Islet of Langerhans (tissue), 1 donor: ENCODE measurements around the gene TMEM214.

Source experiments
- FAIRE-seq: peaks from one replicate; lab custom pipeline; 2011; peaks lifted over from hg19 to GRCh38; lab: Jason Lieb, UNC

TMEM214 gene

GRCh38 chr2:27013738-27014137 is 19.0 kb upstream of the TMEM214 start:
- FAIRE-seq = no peak

- no peak for FAIRE-seq
Observed at GRCh38 chr2:27014771-27015433, 17.9 kb upstream of the TMEM214 start.

DNA sequence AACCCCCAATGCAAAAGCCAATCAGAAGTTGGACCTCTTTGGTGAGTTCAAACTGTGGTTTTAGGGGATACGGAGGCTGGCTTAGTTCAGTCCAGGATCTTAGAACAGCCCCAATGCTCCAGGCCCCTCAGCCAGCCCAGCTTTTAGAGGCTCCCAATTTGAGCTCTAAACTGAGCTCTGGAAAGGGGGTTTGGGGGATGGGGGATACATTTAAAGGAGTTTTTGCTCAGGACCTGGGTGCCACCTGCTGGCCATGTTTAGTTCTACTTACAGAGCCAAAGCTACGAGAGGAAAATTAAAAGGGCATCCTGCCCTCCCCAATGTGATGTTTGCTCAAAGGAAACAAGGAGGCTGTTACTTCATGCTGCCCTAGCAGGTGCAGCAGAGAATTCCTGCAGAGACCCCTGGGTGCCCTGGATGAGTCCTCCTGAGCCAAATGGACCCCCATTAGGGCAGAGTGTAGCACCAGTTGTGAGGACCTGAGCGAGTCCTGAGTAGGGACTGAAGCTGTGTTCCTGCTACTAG is 15.9 kb upstream of the TMEM214 start:
- no peak for FAIRE-seq

DNA sequence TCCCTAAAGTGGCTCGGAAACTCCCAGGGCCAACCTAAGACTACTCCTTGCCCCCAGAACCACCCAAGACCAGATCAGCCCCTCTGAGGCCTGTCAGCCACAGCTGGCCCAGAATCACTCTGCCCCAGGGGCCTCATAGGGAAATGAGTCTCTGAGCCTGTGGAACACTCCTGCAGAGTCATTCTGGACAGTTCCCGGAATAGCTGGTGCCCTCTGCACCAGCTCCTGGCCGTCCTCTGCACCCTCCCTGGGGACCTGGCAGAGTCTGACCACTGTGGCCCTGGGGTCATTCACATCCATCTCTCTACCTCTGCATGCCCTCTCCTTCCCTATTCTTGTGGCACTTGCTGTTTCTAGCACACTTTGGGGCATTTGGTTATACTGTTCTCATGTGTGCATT is 14.6 kb upstream of the TMEM214 start:
- FAIRE-seq = no peak

GRCh38 chr2:27019459-27019858 is 13.3 kb upstream of the TMEM214 start:
- no peak for FAIRE-seq

DNA sequence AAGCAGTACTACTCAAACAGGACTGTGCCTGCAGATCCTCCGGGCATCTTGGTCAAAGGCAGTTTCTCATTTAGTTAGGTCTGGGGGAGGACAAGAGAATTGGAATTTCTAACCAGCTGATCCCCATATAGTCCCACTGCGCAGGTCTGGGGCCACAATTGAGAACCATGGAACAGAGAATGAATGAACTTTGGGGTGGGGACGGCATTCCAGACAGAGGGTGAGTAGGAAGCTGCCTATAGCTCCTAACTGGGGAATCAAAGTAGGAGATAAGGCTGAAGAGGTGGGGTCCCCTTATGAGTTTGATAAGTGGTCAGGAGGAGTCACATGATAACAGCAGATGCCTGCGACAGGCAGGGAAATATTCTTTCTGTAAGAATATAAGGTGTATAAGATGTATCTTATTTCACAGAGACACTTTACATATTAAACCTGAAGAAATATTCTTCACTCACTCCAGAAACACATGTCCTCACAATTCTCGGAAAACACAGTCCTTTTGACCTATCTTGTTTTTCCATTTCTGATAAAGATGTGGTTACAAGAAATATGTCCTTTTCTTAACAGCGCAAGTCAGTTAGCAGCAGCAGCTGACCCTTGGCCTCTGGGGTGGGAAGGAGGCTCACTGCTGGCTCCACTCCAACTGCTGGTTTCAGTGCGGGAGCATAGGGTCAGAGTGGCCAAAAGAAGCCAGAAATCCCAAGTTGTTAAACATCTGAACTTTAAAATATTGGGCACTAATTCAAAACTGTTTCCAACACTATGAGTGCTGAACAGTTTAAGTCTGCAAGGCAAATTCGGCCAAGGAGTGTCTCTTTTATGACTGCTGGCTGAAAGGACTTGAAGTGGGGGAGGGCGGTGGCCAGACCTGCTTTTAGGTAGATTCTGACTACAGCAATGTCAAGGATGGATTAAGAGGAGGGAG is 12.6 kb upstream of the TMEM214 start:
- FAIRE-seq = no peak

- FAIRE-seq = no peak
Observed at GRCh38 chr2:27021253-27022049, 11.3 kb upstream of the TMEM214 start.

- no peak for FAIRE-seq
Observed at GRCh38 chr2:27023740-27024139, 9.0 kb upstream of the TMEM214 start.

GRCh38 chr2:27024188-27024587 is 8.6 kb upstream of the TMEM214 start:
- no peak for FAIRE-seq

- FAIRE-seq = no peak
Observed at GRCh38 chr2:27024812-27025211, 8.0 kb upstream of the TMEM214 start.

DNA sequence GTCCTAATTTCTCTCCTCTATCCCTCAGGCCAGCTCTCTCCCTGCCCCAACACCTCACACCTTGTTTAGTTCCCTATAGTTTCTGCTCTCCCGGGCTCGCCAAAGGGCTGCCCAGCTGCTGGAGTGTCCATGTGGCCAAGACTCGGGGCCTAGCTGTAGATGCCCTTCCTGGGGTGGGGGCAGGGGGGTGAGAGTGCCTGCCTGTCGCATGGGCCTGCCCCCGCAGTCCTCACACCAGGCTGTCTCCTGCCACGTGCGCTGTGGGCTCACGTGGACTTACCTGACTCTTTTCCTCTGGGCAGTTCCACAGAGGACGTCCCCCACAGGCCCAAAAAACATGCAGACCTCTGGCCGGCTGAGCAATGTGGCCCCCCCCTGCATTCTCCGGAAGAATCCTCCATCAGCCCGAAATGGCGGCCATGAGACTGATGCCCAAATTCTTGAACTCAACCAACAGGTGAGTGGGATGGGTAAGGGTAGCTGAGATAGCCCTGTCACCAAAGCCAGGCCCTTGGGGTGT is 7.4 kb upstream of the TMEM214 start:
- no peak for FAIRE-seq

DNA sequence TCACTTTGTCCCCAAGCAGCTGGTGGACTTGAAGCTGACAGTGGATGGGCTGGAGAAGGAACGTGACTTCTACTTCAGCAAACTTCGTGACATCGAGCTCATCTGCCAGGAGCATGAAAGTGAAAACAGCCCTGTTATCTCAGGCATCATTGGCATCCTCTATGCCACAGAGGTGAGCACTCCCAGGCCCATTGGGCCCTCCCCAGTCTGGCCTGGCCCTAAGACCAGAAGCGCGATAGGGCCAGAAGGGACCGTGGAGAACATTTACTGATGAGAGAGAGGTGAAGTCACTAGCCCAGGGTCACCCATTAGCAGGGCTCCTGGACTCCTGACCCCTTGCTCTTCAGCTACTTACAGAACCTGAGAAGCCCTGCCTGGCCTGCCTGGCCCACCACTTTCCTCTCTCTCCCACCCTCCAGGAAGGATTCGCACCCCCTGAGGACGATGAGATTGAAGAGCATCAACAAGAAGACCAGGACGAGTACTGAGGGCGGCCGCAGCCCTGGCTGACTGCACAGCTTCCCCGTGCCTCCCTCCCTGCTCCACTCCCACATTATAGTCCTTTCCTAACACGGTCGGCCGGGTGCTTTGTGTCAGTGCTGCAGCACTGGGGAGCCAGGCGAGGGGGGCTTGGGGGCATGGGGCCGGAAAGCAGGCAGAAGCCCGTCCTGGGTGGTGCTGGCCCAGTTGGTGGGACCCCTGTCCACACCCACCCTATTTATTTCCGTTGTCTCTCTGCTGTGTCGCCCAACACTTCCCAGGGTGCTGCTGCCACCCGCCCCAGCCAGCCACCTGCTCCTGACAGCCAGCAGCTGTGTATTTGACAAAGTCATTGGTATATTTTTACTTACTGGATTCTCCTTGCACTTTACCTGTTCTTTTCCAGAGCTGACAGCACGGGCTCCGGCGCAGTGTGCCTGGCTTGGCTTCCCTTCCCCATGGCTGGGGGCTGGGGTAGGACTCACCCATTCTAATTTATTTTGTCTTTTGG is 6.6 kb upstream of the TMEM214 start:
- FAIRE-seq = no peak

DNA sequence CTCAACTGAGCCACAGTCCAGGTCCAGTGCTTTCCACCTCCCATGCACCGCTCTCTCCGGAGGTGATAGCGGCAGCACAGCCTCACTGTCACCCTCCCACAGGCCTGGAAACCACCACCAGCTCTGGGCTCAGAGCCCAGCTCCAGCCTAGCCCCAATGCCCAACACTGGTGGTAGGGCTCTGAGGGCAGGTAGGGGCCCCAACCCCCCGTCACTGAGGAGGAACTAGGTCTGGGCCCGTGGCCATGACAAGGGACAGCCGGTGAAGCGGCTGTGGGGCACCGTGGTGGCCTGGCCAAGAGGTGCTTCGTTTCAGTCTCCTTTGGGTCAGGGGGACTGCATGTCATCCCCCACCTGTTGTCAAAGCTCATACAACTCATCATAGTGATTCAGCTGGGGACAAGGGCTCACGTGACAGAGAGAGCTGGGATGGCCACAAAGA is 5.5 kb upstream of the TMEM214 start:
- FAIRE-seq = no peak

GRCh38 chr2:27029051-27029450 is 3.7 kb upstream of the TMEM214 start:
- no peak for FAIRE-seq

DNA sequence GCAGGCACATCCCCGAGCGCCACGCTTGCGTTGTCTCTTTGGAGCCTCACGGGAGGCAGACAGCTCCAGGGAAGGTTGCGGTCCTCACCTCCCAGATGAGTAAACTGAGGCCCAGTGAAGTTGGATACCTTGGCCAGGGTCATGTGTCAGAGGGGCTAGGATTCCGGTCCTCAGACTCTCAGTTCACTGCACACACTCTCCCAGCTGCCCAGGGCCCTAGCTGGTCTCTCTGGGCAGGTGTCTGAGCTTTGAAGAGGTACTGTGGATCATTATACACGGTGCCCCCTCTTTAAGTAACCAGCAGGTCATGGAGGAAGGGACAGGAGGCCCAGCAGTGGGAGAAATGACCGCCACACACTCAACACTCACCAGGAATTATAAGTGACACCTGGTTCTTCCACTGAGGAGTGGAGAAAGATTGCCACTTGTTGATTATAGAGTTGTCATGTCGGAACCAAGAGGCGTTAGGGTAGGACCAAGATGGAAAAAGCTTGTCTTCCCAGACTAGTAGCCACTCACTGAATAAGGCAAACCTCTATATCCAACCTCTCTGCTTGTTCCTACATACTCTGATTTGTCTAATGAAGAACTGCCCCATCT is 588 bp downstream of the TMEM214 start:
- FAIRE-seq = no peak

DNA sequence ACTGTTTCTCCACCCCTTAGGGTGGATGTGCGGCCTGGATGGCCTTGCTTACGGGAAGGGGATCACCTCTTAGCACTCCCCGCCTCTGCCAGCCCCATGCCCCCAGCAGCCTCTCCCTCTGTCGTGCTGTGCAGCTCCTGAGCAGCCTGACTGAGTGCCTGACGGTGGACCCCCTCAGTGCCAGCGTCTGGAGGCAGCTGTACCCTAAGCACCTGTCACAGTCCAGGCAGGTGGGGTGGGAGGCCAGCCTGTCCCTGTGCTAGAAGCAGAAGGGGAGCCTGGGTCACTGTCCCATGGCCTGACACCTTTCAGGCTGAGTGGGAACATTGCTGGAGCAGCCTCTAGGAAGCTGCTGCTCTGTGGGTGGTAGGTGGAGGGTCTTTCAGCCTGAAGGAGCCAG is 5.2 kb downstream of the TMEM214 start:
- no peak for FAIRE-seq

DNA sequence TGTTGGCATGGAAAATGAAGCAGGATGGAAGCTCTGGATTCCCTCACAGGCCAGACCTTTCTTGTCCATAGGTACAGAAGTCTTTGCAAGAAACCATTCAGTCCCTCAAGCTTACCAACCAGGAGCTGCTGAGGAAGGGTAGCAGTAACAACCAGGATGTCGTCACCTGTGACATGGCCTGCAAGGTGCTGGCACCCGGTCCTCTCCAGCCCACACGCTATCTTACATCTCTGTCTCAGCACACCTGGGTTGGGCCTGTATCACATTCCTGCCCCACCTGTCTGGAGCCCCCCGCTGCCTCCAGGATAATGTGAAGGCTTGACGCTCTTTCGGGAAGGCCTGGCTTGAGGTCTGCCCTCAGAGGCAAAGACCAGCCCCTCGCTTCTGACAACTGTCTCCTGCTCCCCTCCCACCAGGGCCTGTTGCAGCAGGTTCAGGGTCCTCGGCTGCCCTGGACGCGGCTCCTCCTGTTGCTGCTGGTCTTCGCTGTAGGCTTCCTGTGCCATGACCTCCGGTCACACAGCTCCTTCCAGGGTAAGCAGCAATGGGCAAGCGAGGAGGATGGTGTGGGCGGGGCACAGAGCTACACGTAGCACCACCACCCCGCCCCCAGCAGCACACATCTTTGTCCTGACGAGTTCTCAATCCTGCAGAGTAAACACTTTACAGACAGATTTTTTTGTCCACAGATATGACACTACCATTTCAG is 6.0 kb downstream of the TMEM214 start:
- no peak for FAIRE-seq

DNA sequence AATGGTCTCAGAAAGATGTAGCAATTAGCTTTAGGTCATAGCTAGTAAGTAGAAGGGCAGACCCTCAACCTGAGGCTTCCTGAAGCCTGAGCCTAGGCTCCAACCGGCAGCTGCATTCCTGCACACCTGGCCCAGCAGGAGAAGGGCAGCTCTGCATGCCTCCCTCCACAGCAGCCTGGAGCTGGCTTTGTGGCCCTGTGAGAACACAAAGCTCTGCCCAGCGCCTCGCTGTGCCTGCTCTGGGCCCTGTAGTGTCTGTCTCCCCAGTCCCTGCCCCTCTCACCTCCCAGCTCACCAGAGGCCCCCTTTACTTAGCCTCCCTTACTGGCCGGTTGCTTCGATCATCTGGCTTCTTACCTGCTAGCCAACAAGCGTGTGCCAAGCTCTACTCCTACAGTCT is 6.7 kb downstream of the TMEM214 start:
- FAIRE-seq = no peak

- FAIRE-seq = no peak
Observed at GRCh38 chr2:27039871-27040270, 7.1 kb downstream of the TMEM214 start.

DNA sequence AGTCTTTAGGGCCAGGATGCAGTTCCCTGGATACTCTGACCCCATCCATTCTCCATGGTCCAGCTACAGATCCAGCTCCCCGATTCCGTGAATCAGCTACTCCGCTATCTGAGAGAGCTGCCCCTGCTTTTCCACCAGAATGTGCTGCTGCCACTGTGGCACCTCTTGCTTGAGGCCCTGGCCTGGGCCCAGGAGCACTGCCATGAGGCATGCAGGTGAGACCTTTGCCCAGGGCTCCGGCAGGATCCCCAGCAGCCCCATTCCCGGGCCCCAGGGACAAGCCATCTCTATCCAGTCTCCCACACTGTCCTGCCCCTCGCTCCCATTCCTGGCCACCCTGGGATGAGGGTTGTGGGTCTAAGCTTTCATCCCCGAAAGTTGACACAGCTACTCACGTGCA is 7.5 kb downstream of the TMEM214 start:
- no peak for FAIRE-seq
